GM19035 (cell line): ENCODE measurements around the gene TAGAP.

Source experiments
- ATAC-seq: cut with Tn5 transposase; IDR thresholded peaks from one replicate; pipeline ENCODE4 v1.9.1; 2021; ENCODE audit not compliant: unreplicated experiment

The TAGAP gene

GRCh38 chr6:159074120-159074684, 29.4 kb upstream of the TAGAP start:
- ATAC-seq = no peak

- no peak for ATAC-seq
These were observed 27.3 kb upstream of the TAGAP start for GRCh38 chr6:159071843-159072769.

- ATAC-seq = no peak
These were observed 24.2 kb upstream of the TAGAP start for GRCh38 chr6:159068904-159069578.

- ATAC-seq = no peak
These were observed 22.5 kb upstream of the TAGAP start for GRCh38 chr6:159067334-159067733.

- ATAC-seq = no peak
These were observed 21.7 kb upstream of the TAGAP start for GRCh38 chr6:159066483-159066882.

- no peak for ATAC-seq
These were observed 21.1 kb upstream of the TAGAP start for GRCh38 chr6:159065759-159066329.

- ATAC-seq = no peak
These were observed 20.3 kb upstream of the TAGAP start for GRCh38 chr6:159065091-159065490.

- ATAC-seq = no peak
These were observed 19.7 kb upstream of the TAGAP start for GRCh38 chr6:159064477-159064876.

- ATAC-seq = no peak
These were observed 18.8 kb upstream of the TAGAP start for GRCh38 chr6:159063549-159063948.

GRCh38 chr6:159062976-159063375, 18.2 kb upstream of the TAGAP start:
- ATAC-seq = no peak

GRCh38 chr6:159062564-159062945, 17.8 kb upstream of the TAGAP start:
- no peak for ATAC-seq

GRCh38 chr6:159061805-159062563, 17.2 kb upstream of the TAGAP start:
- no peak for ATAC-seq

GRCh38 chr6:159061146-159061545, 16.4 kb upstream of the TAGAP start:
- no peak for ATAC-seq

- no peak for ATAC-seq
These were observed 15.2 kb upstream of the TAGAP start for GRCh38 chr6:159059885-159060506.

- ATAC-seq = no peak
These were observed 14.3 kb upstream of the TAGAP start for GRCh38 chr6:159059141-159059540.

- ATAC-seq = no peak
These were observed 12.1 kb upstream of the TAGAP start for GRCh38 chr6:159056899-159057298.

- ATAC-seq = no peak
These were observed 11.6 kb upstream of the TAGAP start for GRCh38 chr6:159056432-159056831.

GRCh38 chr6:159056003-159056402, 11.2 kb upstream of the TAGAP start:
- ATAC-seq = no peak

- no peak for ATAC-seq
These were observed 9.1 kb upstream of the TAGAP start for GRCh38 chr6:159053781-159054398.

- no peak for ATAC-seq
These were observed 7.9 kb upstream of the TAGAP start for GRCh38 chr6:159052720-159053119.
